Osteocyte (in vitro differentiated cells): ENCODE results near the gene LZTFL1. TPM values are rescaled to one million over a fixed set of nuclear protein-coding genes. Genes with fewer than 3 reads are reported as not detected.

Source experiments
- DNase-seq: peaks from one replicate; pipeline ENCODE4 v3.0.0; 2021; ENCODE audit warnings: mixed read lengths; ENCODE audit not compliant: unreplicated experiment; ENCODE audit errors: extremely low spot score
- H3K27ac Mint-ChIP-seq: one replicate; pipeline ENCODE4 v1.8.0; 2021; ENCODE audit warnings: mild to moderate bottlenecking, mixed read lengths; ENCODE audit not compliant: unreplicated experiment
- H3K27me3 Mint-ChIP-seq: one replicate; pipeline ENCODE4 v1.8.0; 2021; ENCODE audit warnings: mixed read lengths; ENCODE audit not compliant: unreplicated experiment
- H3K36me3 Mint-ChIP-seq: one replicate; pipeline ENCODE4 v1.8.0; 2021; ENCODE audit warnings: mixed read lengths; ENCODE audit not compliant: unreplicated experiment
- H3K4me1 Mint-ChIP-seq: one replicate; pipeline ENCODE4 v1.8.0; 2021; ENCODE audit warnings: mixed read lengths; ENCODE audit not compliant: unreplicated experiment
- H3K4me3 Mint-ChIP-seq: one replicate; pipeline ENCODE4 v1.8.0; 2021; ENCODE audit warnings: mild to moderate bottlenecking, moderate library complexity, mixed read lengths; ENCODE audit not compliant: unreplicated experiment
- H3K9me3 Mint-ChIP-seq: one replicate; pipeline ENCODE4 v1.8.0; 2021; ENCODE audit warnings: mixed read lengths; ENCODE audit not compliant: unreplicated experiment
- total RNA-seq: library from RNA; stranded (reverse); gene quantifications from 2 replicates; pipeline ENCODE4 v1.2.1, GENCODE V29; 2021
- TF ChIP-seq, protein P1 (sequence below): fragments of 200-600 bp; sonication (generic); IDR thresholded peaks from 2 replicates; pipeline ENCODE4 v1.5.0; 2021; ENCODE audit warnings: antibody characterized with exemption, mild to moderate bottlenecking, moderate library complexity

LZTFL1 gene
- total RNA-seq, 1 donor from 2014 or later, result 20.2 TPM

- no peak overlapping the region for H3K4me3 Mint-ChIP-seq
- TF ChIP-seq, protein P1, sequence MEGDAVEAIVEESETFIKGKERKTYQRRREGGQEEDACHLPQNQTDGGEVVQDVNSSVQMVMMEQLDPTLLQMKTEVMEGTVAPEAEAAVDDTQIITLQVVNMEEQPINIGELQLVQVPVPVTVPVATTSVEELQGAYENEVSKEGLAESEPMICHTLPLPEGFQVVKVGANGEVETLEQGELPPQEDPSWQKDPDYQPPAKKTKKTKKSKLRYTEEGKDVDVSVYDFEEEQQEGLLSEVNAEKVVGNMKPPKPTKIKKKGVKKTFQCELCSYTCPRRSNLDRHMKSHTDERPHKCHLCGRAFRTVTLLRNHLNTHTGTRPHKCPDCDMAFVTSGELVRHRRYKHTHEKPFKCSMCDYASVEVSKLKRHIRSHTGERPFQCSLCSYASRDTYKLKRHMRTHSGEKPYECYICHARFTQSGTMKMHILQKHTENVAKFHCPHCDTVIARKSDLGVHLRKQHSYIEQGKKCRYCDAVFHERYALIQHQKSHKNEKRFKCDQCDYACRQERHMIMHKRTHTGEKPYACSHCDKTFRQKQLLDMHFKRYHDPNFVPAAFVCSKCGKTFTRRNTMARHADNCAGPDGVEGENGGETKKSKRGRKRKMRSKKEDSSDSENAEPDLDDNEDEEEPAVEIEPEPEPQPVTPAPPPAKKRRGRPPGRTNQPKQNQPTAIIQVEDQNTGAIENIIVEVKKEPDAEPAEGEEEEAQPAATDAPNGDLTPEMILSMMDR, result no peak
- H3K27me3 Mint-ChIP-seq, result peaks cover 50% of the 10 kb centered on the region
- no peaks in the 10 kb centered on the region for H3K36me3 Mint-ChIP-seq
- no peak overlapping the region for H3K27ac Mint-ChIP-seq
- H3K4me1 Mint-ChIP-seq, result no peaks in the 10 kb centered on the region
- DNase-seq, result peak; percentile 56
- no peaks in the 10 kb centered on the region for H3K9me3 Mint-ChIP-seq
These were observed 67.1 kb downstream of the LZTFL1 start for GRCh38 chr3:45774581-45775521.

DNA sequence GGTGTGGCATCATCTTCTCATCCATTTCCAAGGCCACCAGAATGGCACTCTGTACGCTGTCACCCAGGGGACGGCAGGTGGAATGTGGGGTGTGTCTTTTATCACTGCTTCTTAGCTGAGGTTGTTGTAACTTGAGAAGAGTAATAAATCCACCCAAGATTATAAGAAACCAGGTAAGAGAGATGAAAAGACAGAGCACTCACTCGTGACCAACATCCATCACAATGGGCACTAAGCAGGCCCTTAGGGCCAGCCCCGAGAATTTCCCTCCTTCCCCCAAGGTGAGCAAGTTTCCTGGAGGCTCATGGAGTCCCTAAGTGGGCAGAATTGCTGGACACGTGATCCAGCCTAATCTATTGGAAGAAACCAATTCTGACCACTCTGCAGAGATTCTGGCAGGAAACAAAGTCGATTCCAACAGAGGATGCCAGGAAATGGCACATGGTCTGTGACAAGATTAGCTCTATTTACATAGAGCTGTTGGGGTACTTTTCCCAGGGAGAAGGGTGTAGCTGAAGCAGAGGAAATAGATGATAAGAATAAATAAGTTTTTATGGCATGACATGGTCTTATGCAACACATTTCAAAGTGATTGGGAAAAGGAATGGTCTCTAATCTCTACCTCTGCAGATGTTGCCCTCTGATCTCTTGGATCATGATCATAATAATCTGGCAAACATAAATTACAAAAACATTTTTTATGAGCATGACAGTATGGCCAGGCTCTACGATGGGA lies 68.0 kb downstream of the LZTFL1 start:
- Mint-ChIP-seq H3K4me3 (no peak overlapping the region), H3K9me3 (no peaks in the 10 kb centered on the region), H3K27me3 (peaks cover 59% of the 10 kb centered on the region), H3K4me1 (no peaks in the 10 kb centered on the region), H3K36me3 (no peaks in the 10 kb centered on the region), H3K27ac (no peak overlapping the region)
- DNase-seq, result peak; percentile 62
- TF ChIP-seq, protein P1, result no peak

Other genes starting within 250 kb of the LZTFL1 start
- 28.3 and 33.8 TPM in 2 replicates for gene LIMD1, start 247.4 kb downstream of the LZTFL1 start, total RNA-seq
- 38.3 and 40.8 TPM in 2 replicates for gene SACM1L, start 152.7 kb downstream of the LZTFL1 start, total RNA-seq
- not detected in 2 replicates for gene SLC6A20, start 45.6 kb downstream of the LZTFL1 start, total RNA-seq
- gene CCR9, start 44.4 kb upstream of the LZTFL1 start, total RNA-seq, result not detected in 2 replicates
- gene CXCR6, start 101.3 kb upstream of the LZTFL1 start, total RNA-seq, result not detected in 2 replicates
- gene FYCO1, start 153.7 kb upstream of the LZTFL1 start, total RNA-seq, result 31.8 and 35.0 TPM in 2 replicates
- gene XCR1, start 185.4 kb upstream of the LZTFL1 start, total RNA-seq, result not detected in 2 replicates